D721Med (cell line): ENCODE data around the gene RELT.
"Not testable (repeated sequence)": the region's sequence is repeated elsewhere in the genome, so short reads cannot be mapped to it uniquely, and the experiment has no call there.

Experiments
- DNase-seq: peaks from one replicate; pipeline ENCODE4 v3.0.0; 2011; ENCODE audit warnings: low spot score; ENCODE audit not compliant: insufficient read length
- FAIRE-seq: peaks from 2 replicates; lab custom pipeline; 2011; peaks lifted over from hg19 to GRCh38; lab: Jason Lieb, UNC
- CTCF ChIP-seq: IDR thresholded peaks from 2 replicates; pipeline ENCODE4 v1.5.1; 2012; ENCODE audit warnings: mild to moderate bottlenecking, control low read depth; ENCODE audit not compliant: insufficient read depth; ENCODE audit errors: missing control alignments

RELT gene

GRCh38 chr11:73425108-73425507, 48.9 kb downstream of the RELT start:
- TF ChIP-seq CTCF = no peak
- DNase-seq = no peak
- FAIRE-seq = no peak

- FAIRE-seq (no peak), DNase-seq (no peak)
- TF ChIP-seq CTCF = no peak
These were observed 50.1 kb downstream of the RELT start for GRCh38 chr11:73426219-73426850.

- TF ChIP-seq CTCF = no peak
- FAIRE-seq = no peak
- DNase-seq = no peak
These were observed 52.0 kb downstream of the RELT start for GRCh38 chr11:73428227-73428626.

- DNase-seq = no peak
- no peak for TF ChIP-seq CTCF
- no peak for FAIRE-seq
These were observed 52.5 kb downstream of the RELT start for GRCh38 chr11:73428699-73429098.

GRCh38 chr11:73429121-73429750, 53.0 kb downstream of the RELT start:
- TF ChIP-seq CTCF = no peak
- DNase-seq (no peak), FAIRE-seq (no peak)

GRCh38 chr11:73430326-73430725, 54.1 kb downstream of the RELT start:
- FAIRE-seq (no peak), DNase-seq (no peak)
- no peak for TF ChIP-seq CTCF

GRCh38 chr11:73431396-73431795, 55.2 kb downstream of the RELT start:
- FAIRE-seq (no peak), DNase-seq (no peak)
- no peak for TF ChIP-seq CTCF

- DNase-seq, FAIRE-seq: not testable (repeated sequence)
These were observed 60.7 kb downstream of the RELT start for GRCh38 chr11:73436859-73437258.
